Neuron (in vitro differentiated cells): ENCODE measurements around the gene TTC28.

Source experiments
- H2AFZ ChIP-seq: one replicate; pipeline ENCODE4 v1.6.1; 2013; ENCODE audit warnings: low read depth, mild to moderate bottlenecking, inconsistent platforms, low read length, moderate library complexity
- H3K27me3 ChIP-seq: one replicate; pipeline ENCODE4 v1.6.1; 2013; ENCODE audit warnings: low read length; ENCODE audit not compliant: insufficient read depth
- H3K36me3 ChIP-seq: one replicate; pipeline ENCODE4 v1.6.1; 2013; ENCODE audit warnings: low read length; ENCODE audit not compliant: insufficient read depth
- H3K4me1 ChIP-seq: one replicate; pipeline ENCODE4 v1.6.1; 2013; ENCODE audit warnings: low read length; ENCODE audit not compliant: insufficient read depth
- H3K4me3 ChIP-seq: 2 replicates; pipeline ENCODE4 v1.5.1; 2013; ENCODE audit warnings: mild to moderate bottlenecking, low read length, moderate library complexity
- H3K9me3 ChIP-seq: one replicate; pipeline ENCODE4 v1.6.1; 2013; ENCODE audit warnings: low read length

Gene TTC28

DNA sequence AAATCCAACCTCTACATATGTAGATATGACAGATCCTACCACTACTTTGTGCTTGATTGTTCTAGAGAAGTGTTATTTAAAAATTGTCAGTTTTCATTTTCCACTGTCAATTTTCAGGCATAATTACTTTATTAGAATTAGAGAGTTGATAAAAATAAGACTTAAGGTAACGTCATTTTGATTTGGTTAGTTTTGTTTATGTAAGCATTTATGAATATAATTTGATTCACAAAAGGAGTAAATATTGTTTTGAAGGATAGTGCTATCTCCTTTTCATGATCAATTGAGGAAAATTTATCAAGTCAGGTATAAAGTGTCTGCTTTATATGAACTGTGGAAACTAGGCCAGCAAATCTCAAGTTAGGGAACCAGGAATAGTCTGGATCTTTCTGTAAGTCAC is 718.0 kb downstream of the TTC28 start:
- H2AFZ ChIP-seq = no peak overlapping the region
- no peaks in the 10 kb centered on the region for H3K27me3 ChIP-seq
- H3K36me3 ChIP-seq = no peaks in the 10 kb centered on the region
- no peak overlapping the region for H3K4me3 ChIP-seq
- no peaks in the 10 kb centered on the region for H3K9me3 ChIP-seq
- peaks cover 8% of the 10 kb centered on the region for H3K4me1 ChIP-seq

GRCh38 chr22:27961182-27961581 is 718.5 kb downstream of the TTC28 start:
- no peaks in the 10 kb centered on the region for H3K27me3 ChIP-seq
- H3K9me3 ChIP-seq = no peaks in the 10 kb centered on the region
- peaks cover 8% of the 10 kb centered on the region for H3K4me1 ChIP-seq
- no peak overlapping the region for H3K4me3 ChIP-seq
- H3K36me3 ChIP-seq = no peaks in the 10 kb centered on the region
- no peak overlapping the region for H2AFZ ChIP-seq

DNA sequence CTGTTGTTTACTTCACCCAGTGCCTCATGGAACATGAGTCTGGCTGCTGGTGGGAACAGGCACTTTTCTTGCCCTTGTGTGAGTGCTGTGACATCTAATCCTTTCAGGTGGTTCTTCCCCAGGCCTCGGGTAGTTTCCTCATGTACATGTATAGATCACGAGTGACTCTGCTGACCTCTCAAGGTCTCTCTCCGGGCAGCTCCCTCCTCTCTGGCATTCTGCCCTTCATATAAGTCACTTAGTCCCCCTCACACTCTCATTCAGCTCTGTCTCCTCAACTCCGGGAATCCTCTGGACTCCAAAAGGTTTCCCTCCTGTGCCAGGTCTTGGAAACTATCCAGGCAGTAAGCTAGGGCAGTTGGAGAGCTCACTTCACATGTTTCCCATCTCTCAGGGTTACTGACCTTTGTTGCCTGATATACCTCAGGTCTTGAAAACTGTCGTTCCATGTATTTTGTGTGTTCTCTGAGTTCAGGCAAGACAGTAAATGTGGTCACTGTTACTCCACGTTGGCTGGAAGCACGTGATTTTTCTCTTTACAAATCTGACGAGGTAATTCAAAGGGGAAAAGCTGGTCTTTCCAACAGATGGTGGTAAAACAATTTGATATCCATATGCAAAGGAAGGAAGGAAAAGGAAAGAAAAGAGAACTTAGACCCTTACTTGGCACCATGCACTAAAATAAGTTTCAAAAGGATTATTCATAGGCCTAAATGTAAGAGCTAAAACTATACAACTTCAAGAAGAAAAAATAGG is 720.1 kb downstream of the TTC28 start:
- Histone ChIP-seq H2AFZ (no peak overlapping the region), H3K4me3 (no peak overlapping the region), H3K4me1 (peaks cover 8% of the 10 kb centered on the region), H3K27me3 (no peaks in the 10 kb centered on the region), H3K9me3 (no peaks in the 10 kb centered on the region), H3K36me3 (no peaks in the 10 kb centered on the region)

DNA sequence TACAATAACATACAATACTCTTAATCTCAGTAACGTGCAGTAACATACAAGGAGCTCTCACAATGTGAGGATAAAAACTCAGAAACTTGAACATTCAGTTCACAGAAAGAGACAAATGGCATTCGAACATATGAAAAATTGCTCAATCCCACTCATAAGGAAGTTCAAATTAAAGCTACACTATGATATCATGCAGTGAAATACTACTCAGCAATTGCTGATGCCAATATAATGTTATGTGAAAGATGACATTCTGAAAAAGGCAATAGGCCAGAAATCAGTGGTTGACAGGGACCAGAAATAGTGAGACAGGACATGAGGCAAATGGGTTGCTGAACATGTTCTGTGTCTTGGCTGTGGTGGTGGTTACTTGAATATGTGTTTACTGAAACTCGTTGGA is 726.9 kb downstream of the TTC28 start:
- H3K4me3 ChIP-seq = no peak overlapping the region
- H3K27me3 ChIP-seq = no peaks in the 10 kb centered on the region
- H3K4me1 ChIP-seq = peaks cover 2% of the 10 kb centered on the region
- H3K9me3 ChIP-seq = no peaks in the 10 kb centered on the region
- no peak overlapping the region for H2AFZ ChIP-seq
- H3K36me3 ChIP-seq = no peaks in the 10 kb centered on the region

- H3K4me1 ChIP-seq = peaks cover 9% of the 10 kb centered on the region
- no peaks in the 10 kb centered on the region for H3K36me3 ChIP-seq
- H2AFZ ChIP-seq = no peak overlapping the region
- no peaks in the 10 kb centered on the region for H3K9me3 ChIP-seq
- H3K4me3 ChIP-seq = no peak overlapping the region
- H3K27me3 ChIP-seq = no peaks in the 10 kb centered on the region
Measured at GRCh38 chr22:27952091-27952490, 727.5 kb downstream of the TTC28 start.

GRCh38 chr22:27949421-27949820 is 730.2 kb downstream of the TTC28 start:
- Histone ChIP-seq H3K36me3 (no peaks in the 10 kb centered on the region), H3K27me3 (no peaks in the 10 kb centered on the region), H3K9me3 (no peaks in the 10 kb centered on the region), H3K4me3 (no peak overlapping the region), H3K4me1 (peaks cover 14% of the 10 kb centered on the region), H2AFZ (no peak overlapping the region)

GRCh38 chr22:27948569-27948968 is 731.1 kb downstream of the TTC28 start:
- Histone ChIP-seq H3K4me1 (peaks cover 14% of the 10 kb centered on the region), H3K9me3 (no peaks in the 10 kb centered on the region), H3K4me3 (no peak overlapping the region), H2AFZ (no peak overlapping the region), H3K27me3 (no peaks in the 10 kb centered on the region), H3K36me3 (no peaks in the 10 kb centered on the region)

- Histone ChIP-seq H2AFZ (no peak overlapping the region), H3K9me3 (peaks cover 1% of the 10 kb centered on the region), H3K4me3 (no peak overlapping the region), H3K36me3 (peaks cover 2% of the 10 kb centered on the region), H3K27me3 (no peaks in the 10 kb centered on the region), H3K4me1 (peaks cover 14% of the 10 kb centered on the region)
Measured at GRCh38 chr22:27947448-27947847, 732.2 kb downstream of the TTC28 start.

DNA sequence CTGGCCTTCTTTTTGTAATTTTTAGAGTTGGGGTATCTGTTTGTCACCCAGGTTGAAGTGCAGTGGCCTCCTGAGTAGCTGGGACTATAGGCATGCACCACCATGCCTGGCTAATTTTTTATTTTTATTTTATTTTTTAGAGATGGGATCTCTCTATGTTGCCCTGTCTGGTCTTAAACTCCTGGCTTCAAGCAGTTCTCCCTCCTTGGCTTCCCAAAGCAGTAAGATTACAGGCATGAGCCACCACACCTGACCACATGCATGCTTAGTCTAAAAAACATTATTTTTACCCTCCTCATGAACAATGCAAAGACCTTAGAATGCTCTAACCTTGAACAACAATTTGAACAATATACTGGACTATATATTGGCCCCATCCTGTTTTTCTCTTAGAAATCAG is 738.5 kb downstream of the TTC28 start:
- Histone ChIP-seq H3K9me3 (peaks cover 1% of the 10 kb centered on the region), H2AFZ (no peak overlapping the region), H3K36me3 (peaks cover 2% of the 10 kb centered on the region), H3K4me3 (no peak overlapping the region), H3K27me3 (no peaks in the 10 kb centered on the region), H3K4me1 (no peaks in the 10 kb centered on the region)

GRCh38 chr22:27937453-27937852 is 742.2 kb downstream of the TTC28 start:
- H3K4me1 ChIP-seq = no peaks in the 10 kb centered on the region
- no peak overlapping the region for H2AFZ ChIP-seq
- H3K36me3 ChIP-seq = peaks cover 2% of the 10 kb centered on the region
- no peaks in the 10 kb centered on the region for H3K9me3 ChIP-seq
- no peak overlapping the region for H3K4me3 ChIP-seq
- H3K27me3 ChIP-seq = no peaks in the 10 kb centered on the region

DNA sequence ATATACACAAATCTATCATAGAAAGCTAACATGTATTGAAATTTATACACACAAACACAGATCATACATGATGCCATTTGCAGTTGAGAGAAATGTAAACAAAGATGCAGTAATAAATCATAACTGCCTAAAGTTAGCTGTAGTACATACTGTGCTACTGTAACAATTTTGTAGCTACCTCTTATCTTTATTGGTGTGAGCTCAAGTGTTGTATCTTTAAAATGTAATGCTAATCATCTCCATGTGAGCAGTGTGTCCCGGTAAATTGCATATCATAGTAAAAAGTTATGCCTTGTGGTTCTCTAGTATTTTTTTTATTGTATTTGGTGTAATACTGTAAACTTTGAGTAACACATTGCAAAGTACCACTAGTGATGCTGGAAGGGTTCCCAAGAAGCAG is 743.7 kb downstream of the TTC28 start:
- H3K9me3 ChIP-seq = no peaks in the 10 kb centered on the region
- no peaks in the 10 kb centered on the region for H3K27me3 ChIP-seq
- peaks cover 2% of the 10 kb centered on the region for H3K36me3 ChIP-seq
- no peaks in the 10 kb centered on the region for H3K4me1 ChIP-seq
- no peak overlapping the region for H2AFZ ChIP-seq
- H3K4me3 ChIP-seq = no peak overlapping the region

GRCh38 chr22:27934069-27934468 is 745.6 kb downstream of the TTC28 start:
- H3K4me3 ChIP-seq = no peak overlapping the region
- H3K27me3 ChIP-seq = no peaks in the 10 kb centered on the region
- H3K4me1 ChIP-seq = no peaks in the 10 kb centered on the region
- H2AFZ ChIP-seq = no peak overlapping the region
- H3K36me3 ChIP-seq = peaks cover 2% of the 10 kb centered on the region
- no peaks in the 10 kb centered on the region for H3K9me3 ChIP-seq

DNA sequence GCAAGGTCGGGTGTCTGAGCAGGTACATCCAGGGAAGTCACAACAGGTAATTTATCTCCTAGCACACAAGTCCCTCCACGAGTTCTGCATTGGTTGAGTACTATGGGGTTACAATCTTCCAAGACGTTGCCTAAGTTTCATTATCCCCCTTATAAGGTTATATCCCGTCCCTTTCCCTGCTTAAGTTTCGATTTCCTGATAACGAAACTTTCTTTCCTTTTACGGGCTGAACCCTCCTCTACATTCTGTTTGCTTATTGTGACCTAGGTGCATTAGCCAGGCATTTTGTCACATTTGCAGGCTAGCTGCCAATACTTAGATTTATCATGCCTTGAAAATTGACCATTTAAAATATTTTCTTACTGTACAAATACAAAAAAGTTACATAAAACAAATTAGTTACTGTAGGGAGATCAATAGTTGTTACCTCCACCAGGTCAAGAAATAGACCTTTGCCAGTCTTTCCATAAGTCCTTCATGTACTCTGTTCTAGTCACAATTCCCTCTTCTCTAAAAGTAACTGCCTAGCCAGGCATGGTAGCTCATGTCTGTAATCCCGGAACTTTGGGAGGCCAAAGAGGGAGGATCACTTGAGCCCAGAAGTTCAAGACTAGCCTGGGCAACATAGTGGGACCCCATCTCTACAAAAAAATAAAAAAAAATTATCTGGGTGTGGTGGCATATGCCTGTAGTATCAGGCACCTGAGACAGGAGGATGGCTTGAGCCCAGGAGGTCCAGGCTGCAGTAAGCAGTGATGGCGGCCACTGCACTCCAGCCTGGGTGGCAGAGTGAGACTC is 746.3 kb downstream of the TTC28 start:
- Histone ChIP-seq H2AFZ (no peak overlapping the region), H3K4me3 (no peak overlapping the region), H3K9me3 (no peaks in the 10 kb centered on the region), H3K4me1 (no peaks in the 10 kb centered on the region), H3K27me3 (no peaks in the 10 kb centered on the region), H3K36me3 (peaks cover 2% of the 10 kb centered on the region)
